GM10847 (cell line): ENCODE measurements around the gene TSPAN32.

Experiments used
- POLR2A ChIP-seq: IDR thresholded peaks from 2 replicates; pipeline ENCODE4 v1.6.1; 2011; ENCODE audit not compliant: insufficient read length; ENCODE audit errors: extremely low read depth

TSPAN32 gene

DNA sequence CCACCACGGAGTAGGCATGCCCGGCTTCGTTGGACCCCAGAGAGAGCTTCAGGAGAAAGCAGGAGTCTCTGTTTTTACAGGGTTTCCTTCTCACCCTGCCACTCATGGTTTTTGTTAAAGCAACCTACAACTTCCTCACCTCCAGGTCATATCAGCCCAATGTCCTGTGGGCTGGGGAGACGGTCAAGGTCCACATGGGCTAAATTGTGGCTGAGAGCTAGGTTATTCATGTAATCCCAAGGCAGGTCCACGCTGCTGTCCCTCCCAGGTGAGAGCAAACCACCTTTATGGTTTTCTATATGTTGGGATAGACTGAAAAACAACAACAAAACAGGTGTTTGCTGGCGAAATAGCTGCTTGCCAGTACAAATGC is 19.5 kb downstream of the TSPAN32 start:
- no peak for TF ChIP-seq POLR2A

DNA sequence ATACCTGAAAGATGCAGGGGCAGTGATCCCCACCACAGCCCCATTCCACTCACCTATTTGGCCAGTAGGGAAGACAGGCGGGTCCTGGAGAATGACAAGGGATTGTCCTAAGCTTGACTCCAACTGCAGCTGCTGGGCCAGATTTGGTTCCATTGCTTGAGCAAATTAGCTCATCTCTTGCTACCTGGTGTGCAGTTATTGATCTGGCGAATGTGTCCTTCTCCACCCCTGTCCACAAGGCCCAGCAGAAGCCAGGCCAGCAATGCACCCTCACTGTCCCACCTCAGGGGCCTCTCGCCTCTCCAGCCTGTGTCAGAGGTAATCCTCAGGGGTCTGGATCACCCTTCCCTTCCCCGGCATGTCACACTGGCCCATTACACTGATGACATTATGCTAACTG is 23.3 kb downstream of the TSPAN32 start:
- TF ChIP-seq POLR2A = no peak

DNA sequence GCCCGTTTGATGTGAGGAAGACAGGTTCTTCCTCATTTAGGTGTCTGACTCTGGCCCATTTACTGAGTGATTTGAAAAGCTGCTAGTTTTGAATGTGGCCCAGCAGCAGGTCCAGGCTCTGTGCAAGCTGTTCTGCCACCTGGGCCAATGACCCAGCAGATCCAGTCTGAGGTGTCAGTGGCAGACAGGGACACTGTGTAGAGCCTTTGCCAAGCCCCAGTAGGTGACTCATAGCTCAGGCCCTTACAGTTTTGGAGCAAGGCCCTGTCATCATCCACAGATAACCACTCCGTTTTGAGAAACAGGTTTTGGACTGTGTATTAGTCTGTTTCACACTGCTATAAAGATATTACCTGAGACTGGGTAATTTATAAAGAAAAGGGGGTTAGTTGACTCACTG is 23.9 kb downstream of the TSPAN32 start:
- TF ChIP-seq POLR2A = no peak

DNA sequence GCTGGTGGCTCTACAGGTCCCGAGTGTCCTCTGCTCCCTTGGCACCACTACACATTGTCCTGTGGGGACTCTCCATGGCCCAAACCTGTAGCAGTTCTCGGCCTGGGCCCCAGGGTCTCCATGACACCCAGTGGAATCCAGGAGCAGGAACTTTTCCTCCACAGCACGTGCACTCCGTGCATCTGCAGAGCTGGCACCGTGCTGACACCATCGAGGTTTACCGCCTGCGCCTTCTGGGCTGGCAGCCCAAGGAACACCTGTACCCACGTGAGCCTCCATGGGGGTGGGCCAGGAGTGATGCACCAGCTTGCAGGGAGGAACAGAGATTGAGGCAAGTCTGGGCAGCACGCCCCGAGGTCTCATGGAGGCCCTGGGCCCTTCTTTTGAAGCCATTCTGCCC is 25.2 kb downstream of the TSPAN32 start:
- no peak for TF ChIP-seq POLR2A

DNA sequence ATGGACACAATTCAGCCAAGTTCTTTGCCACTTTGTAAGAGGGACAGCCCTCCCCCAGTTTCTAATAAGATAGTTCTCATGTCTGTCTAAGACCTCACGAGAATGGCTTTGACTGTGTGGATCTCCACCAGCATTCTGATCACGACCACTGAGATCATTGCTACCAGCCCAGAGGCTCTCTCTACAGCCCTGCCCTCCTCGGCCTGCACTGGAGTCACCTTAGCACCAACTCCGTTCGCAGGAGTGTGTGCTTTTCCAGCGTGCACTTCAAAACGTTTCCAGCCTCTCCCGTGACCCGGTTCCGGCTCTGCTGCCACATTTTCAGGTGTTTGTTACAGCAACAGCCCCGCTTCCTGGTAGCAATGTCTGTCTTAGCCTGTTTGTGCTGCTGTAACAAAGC is 26.2 kb downstream of the TSPAN32 start:
- no peak for TF ChIP-seq POLR2A

DNA sequence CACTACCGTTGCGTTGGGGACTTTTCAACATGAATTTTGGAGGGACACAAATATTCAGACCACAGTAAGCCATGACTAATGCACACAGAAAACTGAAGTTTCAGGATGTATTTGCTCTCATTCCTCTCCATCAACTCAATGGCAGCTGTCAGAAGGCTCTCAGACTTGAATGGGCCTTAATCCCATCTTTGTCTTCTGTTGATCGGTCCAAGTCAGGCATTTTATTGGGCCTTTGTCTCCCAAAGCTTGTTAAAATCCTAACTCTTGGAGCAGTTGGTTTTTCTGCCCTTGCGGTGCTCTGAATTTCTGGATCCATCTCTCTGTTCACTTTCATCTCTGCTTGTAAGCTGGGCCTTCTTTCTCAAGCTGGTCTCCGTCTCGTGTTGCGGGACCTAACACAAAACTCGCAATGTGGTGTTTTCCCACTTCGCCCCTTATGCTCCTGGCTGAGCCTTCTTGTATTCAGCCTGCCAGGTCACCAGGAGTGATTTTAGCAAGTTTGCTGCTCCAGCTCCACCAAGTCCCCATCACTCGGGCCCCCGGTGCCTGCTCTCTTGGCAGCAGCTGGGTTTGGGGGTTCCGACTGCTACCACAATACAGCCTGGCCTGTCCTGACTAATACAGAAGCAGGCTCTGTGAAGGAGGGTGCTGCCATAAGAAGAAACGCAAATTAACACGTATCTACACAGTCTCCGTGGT is 27.0 kb downstream of the TSPAN32 start:
- no peak for TF ChIP-seq POLR2A

GRCh38 chr11:2329551-2329950 is 27.7 kb downstream of the TSPAN32 start:
- TF ChIP-seq POLR2A = no peak

DNA sequence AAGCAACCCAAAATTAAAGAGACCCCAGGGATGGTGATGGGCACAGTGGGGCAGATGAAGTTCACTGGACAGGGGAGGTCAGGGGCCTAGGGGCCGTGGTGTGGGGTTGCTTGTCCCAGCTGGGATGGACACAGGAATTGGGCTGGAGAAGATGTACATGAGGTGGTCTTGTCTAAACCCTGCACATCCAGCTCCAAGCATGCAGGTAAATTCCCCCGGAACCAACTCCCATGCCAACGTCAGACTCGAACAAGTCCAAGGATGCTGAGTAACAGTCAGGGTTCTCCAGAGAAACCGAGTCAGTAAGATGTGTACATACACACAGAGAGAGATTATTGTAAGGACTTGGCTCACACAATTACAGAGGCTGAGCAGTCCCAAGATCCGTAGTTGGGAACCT is 28.9 kb downstream of the TSPAN32 start:
- no peak for TF ChIP-seq POLR2A

GRCh38 chr11:2331404-2331803 is 29.6 kb downstream of the TSPAN32 start:
- no peak for TF ChIP-seq POLR2A

- no peak for TF ChIP-seq POLR2A
Measured at GRCh38 chr11:2342557-2342956, 40.7 kb downstream of the TSPAN32 start.

GRCh38 chr11:2342981-2343380 is 41.2 kb downstream of the TSPAN32 start:
- no peak for TF ChIP-seq POLR2A

GRCh38 chr11:2343502-2343901 is 41.7 kb downstream of the TSPAN32 start:
- no peak for TF ChIP-seq POLR2A

GRCh38 chr11:2345050-2345449 is 43.2 kb downstream of the TSPAN32 start:
- no peak for TF ChIP-seq POLR2A

GRCh38 chr11:2346014-2346413 is 44.2 kb downstream of the TSPAN32 start:
- TF ChIP-seq POLR2A = no peak

- TF ChIP-seq POLR2A = no peak
Measured at GRCh38 chr11:2346586-2347307, 44.9 kb downstream of the TSPAN32 start.

GRCh38 chr11:2347308-2347830 is 45.6 kb downstream of the TSPAN32 start:
- TF ChIP-seq POLR2A = no peak
